ENCODE data around the gene USF1. TPM values are rescaled to one million over a fixed set of nuclear protein-coding genes. Genes with fewer than 3 reads are reported as not detected.

The USF1 gene
- polyA plus RNA-seq, 1 donor (not counting 4 experiments of a cell fraction or from before 2014, with no cell fraction given): 31.6 TPM

- Histone ChIP-seq H3K27me3 (ENCODE audit: control insufficient read depth, extremely low read depth, insufficient read depth, low read length) (no peaks in the 10 kb centered on the region), H3K4me3 (ENCODE audit: control insufficient read depth in 2 of 3, extremely low read depth in 1 of 3, insufficient read depth in 2 of 3, low read depth in 1 of 3, low read length in 3 of 3) (peak overlapping the region in 1 of 3 experiments; percentile 0), H3K27ac (ENCODE audit: control insufficient read depth, insufficient read depth, low read length) (peak overlapping the region; percentile 92), H3K36me3 (ENCODE audit: control insufficient read depth in 2 of 2, extremely low read depth in 1 of 2, insufficient read depth in 2 of 2, low read length in 2 of 2) (no peaks in the 10 kb centered on the region), H3K9me3 (ENCODE audit: control insufficient read depth, low read depth, low read length) (no peaks in the 10 kb centered on the region), H4K20me1 (ENCODE audit: control insufficient read depth, extremely low read depth, insufficient read depth, low read length) (no peaks in the 10 kb centered on the region), H3K9me1 (ENCODE audit: control insufficient read depth, extremely low read depth, insufficient read depth, low read length) (no peaks in the 10 kb centered on the region), H3K4me2 (ENCODE audit: control insufficient read depth, extremely low read depth, insufficient read depth, low read depth, low read length) (peak overlapping the region; percentile 67), H3K79me2 (ENCODE audit: control insufficient read depth, insufficient read depth, low read length) (no peaks in the 10 kb centered on the region), H2AFZ (ENCODE audit: control insufficient read depth, low read length) (peak overlapping the region; percentile 56), H3K9ac (ENCODE audit: control insufficient read depth, extremely low read depth, insufficient read depth, low read length) (peak overlapping the region; percentile 73), H3K4me1 (ENCODE audit: control insufficient read depth, extremely low read depth, insufficient read depth, low read length) (peaks cover 55% of the 10 kb centered on the region)
- DNase-seq (ENCODE audit: low read depth, low spot score) (peak; percentile 83), FAIRE-seq (peak; percentile 92)
- TF ChIP-seq EZH2 (IDR thresholded peaks at IDR 0.05; ENCODE audit: low read length): no peak
- no peak for TF ChIP-seq CTCF (optimal IDR thresholded peaks at IDR 0.05 in 1 of 3, IDR thresholded peaks at IDR 0.05 in 1 of 3, conservative IDR thresholded peaks at IDR 0.05 in 1 of 3; ENCODE audit: extremely low read depth in 1 of 3, insufficient read depth in 2 of 3, low read length in 3 of 3)
- dilution Hi-C loops (cut with MboI; ENCODE audit: extremely low pct_ligation_motif_present, low sequenced_read_pairs): no loop called here
These were observed 37.4 kb upstream of the USF1 start for GRCh38 chr1:161082996-161083747.

- H3K27ac ChIP-seq (ENCODE audit: control insufficient read depth, insufficient read depth, low read length): peak overlapping the region; percentile 92
- no peaks in the 10 kb centered on the region for H3K9me3 ChIP-seq (ENCODE audit: control insufficient read depth, low read depth, low read length)
- no peak overlapping the region for H3K9ac ChIP-seq (ENCODE audit: control insufficient read depth, extremely low read depth, insufficient read depth, low read length)
- no peak for FAIRE-seq
- H3K27me3 ChIP-seq (ENCODE audit: control insufficient read depth, extremely low read depth, insufficient read depth, low read length): no peaks in the 10 kb centered on the region
- TF ChIP-seq CTCF (optimal IDR thresholded peaks at IDR 0.05 in 1 of 3, IDR thresholded peaks at IDR 0.05 in 1 of 3, conservative IDR thresholded peaks at IDR 0.05 in 1 of 3; ENCODE audit: extremely low read depth in 1 of 3, insufficient read depth in 2 of 3, low read length in 3 of 3) (no peak), EZH2 (IDR thresholded peaks at IDR 0.05; ENCODE audit: low read length) (no peak)
- H3K9me1 ChIP-seq (ENCODE audit: control insufficient read depth, extremely low read depth, insufficient read depth, low read length): no peaks in the 10 kb centered on the region
- dilution Hi-C loops (cut with MboI; ENCODE audit: extremely low pct_ligation_motif_present, low sequenced_read_pairs): no loop called here
- H3K36me3 ChIP-seq (ENCODE audit: control insufficient read depth in 2 of 2, extremely low read depth in 1 of 2, insufficient read depth in 2 of 2, low read length in 2 of 2): no peaks in the 10 kb centered on the region
- H2AFZ ChIP-seq (ENCODE audit: control insufficient read depth, low read length): no peak overlapping the region
- no peaks in the 10 kb centered on the region for H4K20me1 ChIP-seq (ENCODE audit: control insufficient read depth, extremely low read depth, insufficient read depth, low read length)
- no peak for DNase-seq (ENCODE audit: low read depth, low spot score)
- H3K4me3 ChIP-seq (ENCODE audit: control insufficient read depth in 2 of 3, extremely low read depth in 1 of 3, insufficient read depth in 2 of 3, low read depth in 1 of 3, low read length in 3 of 3): no peak overlapping the region
- peaks cover 55% of the 10 kb centered on the region for H3K4me1 ChIP-seq (ENCODE audit: control insufficient read depth, extremely low read depth, insufficient read depth, low read length)
- no peaks in the 10 kb centered on the region for H3K79me2 ChIP-seq (ENCODE audit: control insufficient read depth, insufficient read depth, low read length)
- H3K4me2 ChIP-seq (ENCODE audit: control insufficient read depth, extremely low read depth, insufficient read depth, low read depth, low read length): peak overlapping the region; percentile 67
These were observed 36.7 kb upstream of the USF1 start for GRCh38 chr1:161082483-161082882.

Data from keratinocyte (primary cell).